HepG2 (cell line): ENCODE data around the gene OS9. TPM values are rescaled to one million over a fixed set of nuclear protein-coding genes. Genes with fewer than 3 reads are reported as not detected.

Source experiments
- AGO2 ChIP-seq: fragments of 200-400 bp; formaldehyde crosslinking; optimal IDR thresholded peaks from 2 replicates; pipeline ENCODE3; 2017; ENCODE audit warnings: mild to moderate bottlenecking, low read depth, low read length, moderate library complexity
- DBP ChIP-seq: sonication (generic); formaldehyde crosslinking; IDR thresholded peaks from 2 replicates; pipeline ENCODE4 v1.4.0; 2020; ENCODE audit warnings: missing genetic modification reagents; ENCODE audit errors: not compliant biosample characterization
- JUN ChIP-seq: sonication (generic); formaldehyde crosslinking; IDR thresholded peaks from 2 replicates; pipeline ENCODE4 v1.4.0; 2020; ENCODE audit warnings: mild to moderate bottlenecking, missing genetic modification reagents
- KLF11 ChIP-seq: IDR thresholded peaks from 2 replicates; pipeline ENCODE4 v1.6.1; 2016; ENCODE audit warnings: missing compliant biosample characterization
- MLLT10 ChIP-seq: sonication (generic); formaldehyde crosslinking; IDR thresholded peaks from 2 replicates; pipeline ENCODE4 v1.4.0; 2020; ENCODE audit warnings: missing genetic modification reagents
- PRDM10 ChIP-seq: sonication (generic); formaldehyde crosslinking; IDR thresholded peaks from 2 replicates; pipeline ENCODE4 v1.4.0; 2020; ENCODE audit warnings: low read depth, missing genetic modification reagents
- RFX5 ChIP-seq: IDR thresholded peaks from 2 replicates; pipeline ENCODE4 v1.6.1; 2011; ENCODE audit warnings: low read depth, low read length, improper control_type of control experiment
- SOX6 ChIP-seq, 2 experiments: fragments of 450-650 bp in 1 of 2; sonication (generic) in 1 of 2; formaldehyde crosslinking in 1 of 2; IDR thresholded peaks; 2 replicates each; pipeline versions ENCODE4 v1.4.0 to v1.6.1; 2017 to 2020; ENCODE audit warnings: antibody characterized with exemption in 1 of 2, mild to moderate bottlenecking in 1 of 2, missing genetic modification reagents in 1 of 2
- TGIF2 ChIP-seq: IDR thresholded peaks from 2 replicates; pipeline ENCODE4 v1.6.1; 2016; ENCODE audit warnings: control low read depth, missing compliant biosample characterization
- ZBTB2 ChIP-seq: sonication (generic); formaldehyde crosslinking; IDR thresholded peaks from 2 replicates; pipeline ENCODE4 v1.8.0; 2022; ENCODE audit warnings: low read depth, missing genetic modification reagents
- ZNF280B ChIP-seq: sonication (generic); formaldehyde crosslinking; IDR thresholded peaks from 2 replicates; pipeline ENCODE4 v1.5.0; 2020; ENCODE audit warnings: missing genetic modification reagents, mild to moderate bottlenecking, borderline replicate concordance
- ZNF484 ChIP-seq: sonication (generic); formaldehyde crosslinking; IDR thresholded peaks from 2 replicates; pipeline ENCODE4 v1.5.1; 2020; ENCODE audit warnings: mild to moderate bottlenecking, low read depth, missing genetic modification reagents, borderline replicate concordance
- ZNF687 ChIP-seq: sonication (generic); formaldehyde crosslinking; IDR thresholded peaks from 2 replicates; pipeline ENCODE4 v1.5.1; 2020; ENCODE audit warnings: mild to moderate bottlenecking, missing genetic modification reagents, moderate library complexity
- ZNF850 ChIP-seq: sonication (generic); formaldehyde crosslinking; conservative IDR thresholded peaks from 2 replicates; pipeline ENCODE4 v1.9.0; 2021; ENCODE audit warnings: mild to moderate bottlenecking, missing genetic modification reagents
- polyA plus RNA-seq, 8 experiments: library from polyadenylated mRNA; depleted of rRNA in 3 of 8; stranded (reverse) in 7 of 8; unstranded in 1 of 8; fragments of >200 nt; fragmentation: Illumina TruSeq in 4 of 8; extraction: Trizol in 4 of 8; gene quantifications; 2 replicates each; pipeline versions ENCODE4 v1.2.1 to v1.2.3, GENCODE V29; 2011 to 2016; ENCODE audit warnings: low read depth in 4 of 8, missing spikeins in 1 of 8, mixed read lengths in 1 of 8; ENCODE audit not compliant: insufficient read depth in 1 of 8
- total RNA-seq, 5 experiments: library from RNA; depleted of rRNA; stranded (reverse); fragments of >200 nt; fragmentation: Illumina TruSeq; extraction: Trizol; gene quantifications; 2 replicates each; pipeline ENCODE4 v1.2.3, GENCODE V29; 2016; ENCODE audit warnings: low read depth in 1 of 5

OS9 gene
- total and polyA plus RNA-seq, 2 of the 13 experiments (the other 11 are each of a cell fraction or from before 2014, with no cell fraction given): 156 to 206 TPM

- TF ChIP-seq KLF11 (CRISPR knock-in tag): no peak
- TF ChIP-seq AGO2: no peak
- TF ChIP-seq SOX6 (IDR thresholded peaks at IDR 0.05): no peak
- TF ChIP-seq SOX6 (CRISPR knock-in tag; IDR thresholded peaks at IDR 0.05): 0 out of 2 replicates have a peak, but pooled peaks have one; percentile 28
- no peak for TF ChIP-seq MLLT10 (CRISPR knock-in tag)
- peak; percentile 45; the same call in 1 of the 2 replicates for TF ChIP-seq ZNF280B (CRISPR knock-in tag)
- TF ChIP-seq ZNF687 (CRISPR knock-in tag): peak; percentile 66
- TF ChIP-seq ZNF850 (CRISPR knock-in tag): no peak
- TF ChIP-seq RFX5: no peak
- TF ChIP-seq PRDM10 (CRISPR knock-in tag): no peak
- TF ChIP-seq JUN: no peak
- no peak for TF ChIP-seq ZNF484
- no peak for TF ChIP-seq DBP
- TF ChIP-seq ZBTB2 (CRISPR knock-in tag): 0 out of 2 replicates have a peak, but pooled peaks have one; percentile 6
- TF ChIP-seq TGIF2 (CRISPR knock-in tag): no peak
These were observed 61.8 kb downstream of the OS9 start (continued) for GRCh38 chr12:57755454-57756372.
